GM10847 (cell line): ENCODE data around the gene NOS2.

Experiments
- POLR2A ChIP-seq: IDR thresholded peaks from 2 replicates; pipeline ENCODE4 v1.6.1; 2011; ENCODE audit not compliant: insufficient read length; ENCODE audit errors: extremely low read depth

The NOS2 gene

DNA sequence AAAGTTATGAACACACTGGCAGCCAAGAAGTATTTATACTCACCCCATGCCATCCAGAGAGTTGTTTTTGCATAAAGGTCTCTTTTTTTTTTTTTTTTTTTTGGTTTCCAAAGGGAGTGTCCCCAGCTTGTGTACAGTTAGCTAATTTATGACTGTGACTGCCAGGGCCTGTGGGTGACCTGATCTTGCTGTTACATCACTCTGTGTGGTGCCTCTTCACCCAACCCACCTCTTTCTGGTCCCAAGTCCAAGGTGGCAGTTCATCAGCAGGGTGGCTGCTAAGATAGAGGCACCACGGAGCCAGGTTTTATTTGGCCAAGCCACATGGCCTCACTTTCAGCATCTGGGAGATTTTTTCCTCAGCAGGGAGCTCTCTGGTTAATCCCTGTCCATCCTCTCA lies at the start of gene NOS2:
NOS2 (minus strand) TSS at position 8 of the 400 bp plus-strand sequence. CDS start 1,720 bp downstream, outside the sequence.
- TF ChIP-seq POLR2A: no peak

DNA sequence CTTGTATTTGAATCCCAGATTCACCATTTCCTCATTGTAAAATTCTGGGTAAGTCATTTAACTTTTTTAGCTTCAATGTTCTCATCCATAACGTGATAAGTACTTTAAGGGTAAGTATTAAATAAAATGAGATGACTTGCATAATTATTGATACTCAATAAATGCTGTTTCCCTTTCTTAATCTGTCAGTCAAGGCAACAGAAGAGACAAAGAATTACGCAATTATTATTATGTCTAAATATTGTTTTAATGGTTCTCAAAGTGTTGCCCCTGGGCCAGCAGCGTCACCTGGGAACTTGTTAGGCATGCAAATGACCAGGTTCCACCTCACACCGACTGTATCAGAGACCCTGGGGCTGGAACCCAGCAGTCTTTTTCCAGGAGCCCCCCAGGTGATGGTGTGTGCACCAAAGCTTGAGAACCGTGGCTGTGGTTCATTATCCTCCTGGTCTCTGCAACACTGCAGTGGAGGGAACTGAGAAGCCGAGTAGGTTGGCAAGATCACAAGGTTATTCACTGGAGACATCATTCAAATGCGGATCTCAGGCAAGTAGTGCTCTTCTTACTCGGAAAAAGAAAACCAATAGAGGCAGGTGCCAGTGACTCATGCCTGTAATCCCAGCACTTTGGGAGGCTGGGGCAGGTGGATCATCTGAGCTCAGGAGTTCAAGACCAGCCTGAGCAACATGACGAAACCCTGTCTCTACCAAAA lies 49.3 kb upstream of the NOS2 start:
- no peak for TF ChIP-seq POLR2A

DNA sequence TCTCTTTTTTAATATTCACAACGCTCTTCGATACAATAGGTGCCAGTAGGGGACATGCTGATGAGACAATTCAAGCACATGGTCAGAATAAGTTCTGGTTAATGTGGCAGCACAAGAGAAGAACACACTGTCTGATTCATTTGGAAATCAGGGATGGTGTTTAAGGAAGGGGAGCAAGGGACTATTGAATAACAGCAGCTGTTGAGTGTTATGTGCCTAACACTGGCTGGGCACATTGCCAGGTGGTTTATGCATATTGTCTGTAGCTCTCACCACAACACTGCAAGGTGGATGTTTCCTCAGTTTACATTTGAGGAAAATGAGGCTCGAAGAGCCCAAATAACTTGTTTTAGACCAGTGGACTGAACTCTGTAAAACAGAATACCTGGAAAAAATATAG lies 48.6 kb upstream of the NOS2 start:
- TF ChIP-seq POLR2A: no peak

DNA sequence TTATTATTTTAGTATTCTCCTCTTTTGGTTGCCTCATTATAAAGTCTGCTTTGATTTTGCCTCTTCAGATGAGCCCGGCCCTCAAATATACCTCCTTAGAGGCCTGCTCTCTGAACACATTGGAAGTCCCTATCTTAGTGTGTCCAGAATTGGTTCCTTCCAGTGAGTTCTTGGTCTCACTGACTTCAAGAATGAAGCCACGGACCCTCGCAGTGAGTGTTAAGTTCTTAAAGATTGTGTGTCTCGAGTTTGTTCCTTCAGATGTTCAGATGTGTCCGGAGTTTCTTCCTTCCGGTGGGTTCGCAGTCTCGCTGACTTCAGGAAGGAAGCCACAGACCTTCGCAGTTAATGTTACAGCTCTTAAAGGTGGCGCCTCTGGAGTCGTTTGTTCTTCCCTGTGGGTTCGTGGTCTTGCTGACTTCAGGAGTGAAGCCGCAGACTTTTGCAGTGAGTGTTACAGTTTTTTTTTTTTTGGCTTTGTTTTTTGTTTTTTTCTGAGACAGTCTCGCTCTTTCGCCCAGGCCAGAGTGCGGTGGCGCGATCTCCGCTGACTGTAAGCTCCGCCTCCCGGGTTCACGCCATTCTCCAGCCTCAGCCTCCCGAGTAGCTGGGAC lies 45.8 kb upstream of the NOS2 start:
- no peak for TF ChIP-seq POLR2A

DNA sequence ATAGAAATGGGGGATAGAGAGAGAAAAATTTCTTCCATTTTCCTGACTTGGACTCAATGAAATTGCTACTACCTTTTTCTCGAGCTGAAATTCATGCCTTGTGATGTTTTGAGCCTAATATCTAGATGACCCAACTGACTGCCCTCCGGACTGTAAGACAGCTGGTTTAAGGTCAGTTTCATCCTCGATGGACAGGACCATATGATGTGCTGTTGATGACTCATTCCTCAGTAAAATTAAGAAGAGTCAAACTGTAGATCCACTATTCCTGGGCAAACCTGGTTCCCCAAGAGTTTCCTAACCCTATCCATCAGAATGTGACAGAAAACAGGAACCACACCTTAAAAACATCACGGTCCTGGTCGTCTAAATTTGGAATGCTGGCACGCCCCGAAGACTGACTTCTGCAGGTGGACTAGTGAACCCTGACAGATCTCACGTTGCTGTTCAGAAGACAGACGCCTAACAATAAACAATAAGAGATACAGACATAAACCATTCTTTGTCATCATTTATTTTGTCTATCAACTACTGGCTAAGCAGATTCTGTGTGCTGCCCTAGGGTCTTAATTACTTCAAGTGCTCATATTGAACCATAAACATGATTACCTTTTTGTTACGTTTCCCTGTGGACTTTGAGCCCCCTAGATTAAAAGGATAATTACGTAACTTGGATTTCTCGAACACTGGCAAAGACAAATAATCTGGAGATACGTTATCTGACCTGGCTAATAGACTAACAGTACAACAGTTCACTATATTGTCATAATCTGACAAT lies 45.1 kb upstream of the NOS2 start:
- no peak for TF ChIP-seq POLR2A

DNA sequence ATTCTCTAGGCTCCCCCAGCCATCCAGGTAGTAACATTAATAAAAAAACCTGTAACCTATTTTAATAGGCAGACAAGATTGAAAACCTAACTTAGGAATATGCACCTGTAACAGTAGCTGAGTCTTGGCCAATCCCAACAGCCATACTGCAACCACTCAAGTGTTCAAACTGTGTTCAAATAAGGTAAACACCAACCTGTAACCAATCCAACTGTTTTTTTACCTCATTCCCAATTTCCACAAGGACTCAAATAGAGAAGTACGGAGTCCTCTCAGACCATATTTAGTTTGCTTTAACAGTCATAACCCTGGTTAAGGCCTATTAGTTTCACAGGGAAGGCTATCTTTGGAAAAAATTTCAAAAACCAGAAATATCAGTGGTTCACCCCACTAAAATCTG lies 40.4 kb upstream of the NOS2 start:
- no peak for TF ChIP-seq POLR2A

DNA sequence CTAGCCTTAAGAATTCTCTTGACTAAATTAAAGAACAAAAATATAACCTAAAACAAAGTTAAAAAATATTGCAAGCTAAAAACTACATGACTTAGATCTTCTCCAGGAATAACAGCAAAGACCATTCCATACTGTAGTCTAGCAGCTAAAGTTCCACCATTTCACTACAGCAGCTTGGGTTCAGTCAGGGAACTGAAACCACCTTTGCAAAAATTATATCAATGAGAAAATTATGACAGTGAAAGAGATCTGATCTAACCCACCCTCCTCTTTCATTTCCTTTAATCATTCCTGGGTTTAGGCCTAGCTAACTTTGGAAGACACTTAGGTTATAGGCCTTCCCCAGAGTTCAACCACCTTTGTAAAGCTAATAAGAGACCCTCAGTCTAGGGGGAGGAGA lies 36.3 kb upstream of the NOS2 start:
- TF ChIP-seq POLR2A: no peak

DNA sequence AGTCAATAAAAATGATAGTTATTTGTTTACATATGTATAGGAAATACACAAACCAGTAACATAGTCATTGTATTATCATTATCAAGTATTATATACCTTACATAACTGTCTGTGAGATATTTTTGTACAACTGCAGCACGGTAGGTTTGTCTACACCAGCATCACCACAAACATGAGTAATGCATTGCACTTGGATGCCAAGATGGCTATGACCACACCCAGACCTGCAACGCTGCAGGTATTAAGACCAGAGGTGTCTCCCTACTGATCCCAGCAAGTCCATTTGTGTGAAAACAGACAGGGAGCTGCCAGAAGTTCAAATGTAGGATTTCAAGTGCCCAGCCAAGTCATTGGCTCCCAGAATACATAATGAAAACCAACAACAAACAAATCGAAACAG lies 34.2 kb upstream of the NOS2 start:
- TF ChIP-seq POLR2A: no peak

DNA sequence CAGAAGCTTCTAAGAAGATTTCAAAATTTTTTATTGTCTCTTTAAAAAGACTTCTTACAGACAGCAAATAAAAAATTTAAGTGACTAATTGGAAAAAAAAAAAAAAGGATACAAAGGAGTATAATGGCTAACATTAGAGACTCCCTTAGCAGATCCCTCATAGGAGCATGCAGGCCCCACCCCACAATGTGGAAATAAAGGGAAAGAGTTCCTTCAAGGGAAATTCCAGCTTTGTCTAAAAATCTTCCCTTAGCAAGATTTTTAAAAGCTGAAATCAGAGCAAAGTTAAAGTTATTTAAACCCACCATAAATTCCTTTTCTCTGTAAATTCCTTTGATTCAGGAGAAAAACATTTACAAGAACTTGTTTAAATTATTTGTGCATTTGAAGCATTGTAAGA lies 32.5 kb upstream of the NOS2 start:
- TF ChIP-seq POLR2A: no peak

DNA sequence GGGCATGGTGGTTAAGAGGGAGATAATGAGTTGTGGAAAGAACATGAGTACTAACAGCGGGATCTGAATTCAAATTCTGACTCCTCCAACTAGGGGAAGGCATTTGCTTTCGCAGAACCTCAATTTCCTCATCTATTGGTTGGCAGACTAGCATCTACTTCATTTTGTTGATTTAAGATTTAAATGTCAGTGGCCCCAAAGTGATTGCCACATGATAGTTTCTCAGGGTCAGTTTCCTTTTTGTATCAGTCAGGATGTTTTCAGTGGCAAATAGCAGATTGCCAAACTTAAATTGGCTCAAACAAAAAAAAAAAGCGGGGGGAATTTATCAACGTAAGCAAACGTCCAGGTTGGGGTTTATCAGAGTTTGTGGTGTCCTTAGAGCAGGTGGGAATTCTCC lies 25.1 kb upstream of the NOS2 start:
- no peak for TF ChIP-seq POLR2A

DNA sequence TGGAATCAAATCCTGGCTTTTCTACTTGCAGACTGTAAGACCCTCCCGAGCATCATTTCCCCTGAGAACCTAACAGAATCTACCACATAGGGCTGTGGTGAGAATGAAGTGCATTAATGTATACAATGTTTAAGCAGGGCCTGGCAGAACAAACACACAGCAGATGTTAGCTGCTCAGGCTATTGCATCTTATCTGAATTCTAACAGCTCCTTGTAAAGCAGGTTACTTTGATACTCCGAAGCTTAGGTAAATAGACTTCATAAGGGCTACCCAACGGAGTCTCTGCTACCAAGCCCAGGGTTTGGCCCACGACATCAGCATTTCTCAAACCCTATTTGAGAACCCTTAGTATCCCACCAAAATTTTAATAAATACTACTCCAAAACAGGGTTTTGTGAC lies 24.4 kb upstream of the NOS2 start:
- no peak for TF ChIP-seq POLR2A

DNA sequence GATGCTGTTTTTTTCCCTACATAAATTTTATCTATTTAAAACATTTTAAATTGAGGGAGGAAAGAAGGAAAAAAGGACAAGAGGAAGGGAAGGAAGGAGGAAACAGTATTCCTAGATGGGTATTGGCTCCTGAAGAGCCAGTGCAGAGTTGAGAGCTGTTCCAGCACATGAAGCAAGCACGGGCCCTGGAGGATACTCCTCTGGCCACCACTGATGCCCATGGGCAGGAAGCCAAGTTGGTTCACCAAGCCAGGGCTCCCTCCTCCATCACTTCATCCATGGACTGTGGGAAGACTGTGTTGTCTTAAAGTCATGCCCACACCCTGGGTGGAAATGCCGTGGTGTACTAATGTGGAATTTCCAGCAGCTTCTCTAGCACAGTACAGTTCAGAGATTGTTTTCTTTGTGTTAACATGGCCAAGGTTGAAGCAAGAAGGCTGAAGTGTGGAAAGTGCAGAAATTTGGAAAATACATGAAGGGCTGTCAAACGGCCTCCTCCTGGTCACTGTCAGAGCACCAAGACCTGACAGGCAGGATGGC lies 23.9 kb upstream of the NOS2 start:
- no peak for TF ChIP-seq POLR2A

DNA sequence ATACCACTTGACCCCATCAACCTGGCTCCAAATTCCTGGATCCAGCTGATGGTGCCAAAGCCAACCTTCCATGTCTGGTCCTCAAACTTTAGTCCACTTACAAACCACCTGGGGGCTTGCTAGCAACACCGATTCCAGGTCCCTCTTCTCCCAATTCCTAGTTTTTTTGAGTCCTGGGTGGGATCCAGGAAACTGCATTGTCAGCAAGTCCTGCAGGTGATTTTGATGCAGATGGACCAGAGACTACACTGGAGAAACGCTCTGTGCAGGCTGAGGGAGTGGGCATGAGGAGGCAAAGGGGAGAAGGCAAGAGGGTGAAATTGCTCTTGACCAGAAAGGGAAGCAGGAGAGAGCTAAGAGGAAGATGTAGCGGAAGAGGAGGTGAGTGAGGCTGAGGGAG lies 21.0 kb upstream of the NOS2 start:
- TF ChIP-seq POLR2A: no peak

DNA sequence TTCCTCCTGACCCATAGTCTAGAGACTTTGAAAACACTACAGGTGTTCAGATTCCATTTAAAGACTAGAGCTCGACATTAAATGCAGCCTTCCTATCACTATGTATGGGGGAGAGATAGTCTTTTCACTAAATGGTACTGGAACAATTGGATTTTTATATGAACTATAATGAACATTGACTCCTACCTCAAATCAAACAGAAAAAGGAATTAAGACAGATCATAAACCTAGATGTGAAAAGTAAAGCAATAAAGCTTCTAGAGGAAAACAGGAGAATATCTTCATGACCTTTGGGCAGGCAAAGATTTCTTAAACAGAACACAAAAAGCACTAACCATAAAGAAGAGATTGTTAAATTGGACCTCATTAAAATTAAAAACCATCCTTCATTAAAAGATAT lies 18.8 kb upstream of the NOS2 start:
- no peak for TF ChIP-seq POLR2A

DNA sequence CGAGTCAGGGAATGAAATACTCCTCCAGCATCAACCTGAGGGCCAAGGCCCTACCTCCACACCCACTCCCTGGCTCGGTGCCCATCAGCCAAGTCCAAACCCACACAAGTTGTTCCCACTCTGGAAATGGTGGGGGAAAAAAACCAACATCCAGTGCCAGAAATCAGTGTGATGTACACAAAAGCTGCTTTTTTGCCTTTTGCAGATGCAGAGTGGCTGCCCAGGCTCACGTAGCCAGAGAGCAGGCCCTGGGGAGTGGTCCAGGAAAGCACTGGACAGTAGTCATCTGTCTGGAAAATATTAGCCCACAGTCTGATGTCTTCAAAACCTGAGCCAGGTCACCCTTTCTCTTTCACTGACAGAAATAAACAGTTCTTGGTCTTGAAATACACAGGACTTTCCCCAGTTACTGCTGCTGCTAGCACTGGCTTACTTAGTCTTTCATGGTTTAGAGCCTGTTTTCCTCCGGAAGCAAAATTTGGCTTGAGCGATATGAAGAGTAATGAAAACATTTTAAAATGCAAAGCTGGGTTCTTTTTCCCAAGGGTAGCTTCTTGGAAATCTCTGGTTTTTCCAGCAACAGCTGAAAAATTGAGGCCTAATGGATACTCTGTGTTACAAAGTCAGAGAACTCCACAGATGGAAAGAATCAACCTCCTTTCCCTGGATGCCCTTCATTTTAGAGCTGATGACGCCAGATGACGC lies 18.2 kb upstream of the NOS2 start:
- TF ChIP-seq POLR2A: no peak

DNA sequence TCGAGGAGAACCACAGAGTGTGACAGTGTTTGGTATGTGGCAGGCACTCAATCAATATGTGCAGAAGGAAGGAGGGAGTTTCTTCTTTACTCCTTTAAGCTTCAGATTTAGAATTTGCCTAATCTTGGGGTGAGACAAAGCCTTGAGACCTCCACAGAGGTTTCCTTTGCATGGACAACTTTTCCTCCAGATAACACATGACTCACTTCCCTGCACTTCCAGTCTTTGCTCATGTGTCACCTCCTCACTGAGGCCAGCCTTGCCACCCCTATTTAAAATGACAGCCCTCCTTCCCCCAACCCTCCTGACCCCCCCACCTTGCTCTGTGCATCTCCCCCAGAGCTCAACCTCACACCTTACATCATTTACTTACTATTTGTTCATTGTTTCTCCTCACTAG lies 17.4 kb upstream of the NOS2 start:
- TF ChIP-seq POLR2A: no peak

DNA sequence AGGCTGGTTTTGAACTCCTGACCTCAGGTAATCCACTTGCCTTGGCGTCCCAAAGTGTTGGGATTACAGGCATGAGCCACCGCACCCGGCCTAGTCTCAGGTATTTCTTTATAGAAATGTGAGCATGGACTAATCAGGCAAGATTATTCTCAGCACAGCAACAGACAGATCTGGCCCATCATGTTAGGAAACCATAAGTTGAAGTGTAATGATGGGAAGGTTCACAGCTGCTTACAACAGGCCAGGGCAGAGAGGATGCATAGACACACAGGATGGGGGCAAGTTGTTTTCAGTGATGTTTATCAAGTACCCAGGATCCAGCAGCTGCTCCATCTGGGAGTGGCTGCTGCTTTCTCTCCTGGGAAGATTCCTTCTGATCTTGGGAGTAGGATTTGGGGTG lies 16.6 kb upstream of the NOS2 start:
- TF ChIP-seq POLR2A: no peak
